ENCODE data around the gene CAMK1G. TPM values are rescaled to one million over a fixed set of nuclear protein-coding genes. Genes with fewer than 3 reads are reported as not detected.

Gene CAMK1G
- polyA plus RNA-seq, 1 donor from 2014 or later: 3.0 TPM

- Histone ChIP-seq H3K27ac (ENCODE audit: low read length) (no peak overlapping the region), H3K9me3 (ENCODE audit: low read length) (no peaks in the 10 kb centered on the region), H3K4me2 (ENCODE audit: low read length) (no peak overlapping the region), H3K27me3 (ENCODE audit: insufficient read depth, low read depth, low read length) (no peaks in the 10 kb centered on the region), H3K79me2 (replicated peaks; ENCODE audit: insufficient read depth, low read length) (no peaks in the 10 kb centered on the region), H3K36me3 (ENCODE audit: insufficient read depth, low read length) (no peaks in the 10 kb centered on the region), H3F3A (ENCODE audit: insufficient read depth, low read length, poor library complexity, severe bottlenecking) (no peaks in the 10 kb centered on the region), H3K9me2 (ENCODE audit: insufficient read depth, low read length) (no peaks in the 10 kb centered on the region), H2AFZ (ENCODE audit: low read depth, low read length) (no peak overlapping the region), H3K9ac (ENCODE audit: low read length) (no peak overlapping the region), H3K4me3 (ENCODE audit: low read length) (peak overlapping the region; percentile 43), H4K20me1 (ENCODE audit: insufficient read depth) (no peaks in the 10 kb centered on the region)
- TF ChIP-seq SMC3 (conservative IDR thresholded peaks at IDR 0.05; ENCODE audit: poor library complexity): no peak
- TF ChIP-seq EZH2 (IDR thresholded peaks at IDR 0.05; ENCODE audit: borderline replicate concordance, insufficient read depth, low read length, poor library complexity, severe bottlenecking): no peak
- no peak for TF ChIP-seq TAF1 (IDR thresholded peaks at IDR 0.05; ENCODE audit: low read depth)
Observed at GRCh38 chr1:209621741-209622655, 38.5 kb downstream of the CAMK1G start.

GRCh38 chr1:209622841-209623829, 39.6 kb downstream of the CAMK1G start:
- H4K20me1 ChIP-seq (ENCODE audit: insufficient read depth): no peaks in the 10 kb centered on the region
- H3K4me3 ChIP-seq (ENCODE audit: low read length): peak overlapping the region; percentile 43
- TF ChIP-seq EP300 (conservative IDR thresholded peaks at IDR 0.05; ENCODE audit: poor library complexity, severe bottlenecking) (peak; percentile 51), REST (IDR thresholded peaks at IDR 0.05; ENCODE audit: borderline replicate concordance) (no peak), RAD21 (conservative IDR thresholded peaks at IDR 0.05) (no peak), TAF1 (IDR thresholded peaks at IDR 0.05; ENCODE audit: low read depth) (no peak), MXI1 (conservative IDR thresholded peaks at IDR 0.05; ENCODE audit: poor library complexity, severe bottlenecking) (peak; percentile 23), EZH2 (IDR thresholded peaks at IDR 0.05; ENCODE audit: borderline replicate concordance, insufficient read depth, low read length, poor library complexity, severe bottlenecking) (no peak), CTCF (IDR thresholded peaks at IDR 0.05; ENCODE audit: poor library complexity, severe bottlenecking) (no peak), SMC3 (conservative IDR thresholded peaks at IDR 0.05; ENCODE audit: poor library complexity) (peak; percentile 24), POLR2AphosphoS5 (IDR thresholded peaks at IDR 0.05) (peak; percentile 60)
- H3K9me2 ChIP-seq (ENCODE audit: insufficient read depth, low read length): no peaks in the 10 kb centered on the region
- peak overlapping the region; percentile 38 for H2AFZ ChIP-seq (ENCODE audit: low read depth, low read length)
- H3K27ac ChIP-seq (ENCODE audit: low read length): peak overlapping the region; percentile 75
- H3K4me2 ChIP-seq (ENCODE audit: low read length): peak overlapping the region; percentile 31
- no peaks in the 10 kb centered on the region for H3K79me2 ChIP-seq (replicated peaks; ENCODE audit: insufficient read depth, low read length)
- no peaks in the 10 kb centered on the region for H3K36me3 ChIP-seq (ENCODE audit: insufficient read depth, low read length)
- no peaks in the 10 kb centered on the region for H3F3A ChIP-seq (ENCODE audit: insufficient read depth, low read length, poor library complexity, severe bottlenecking)
- H3K27me3 ChIP-seq (ENCODE audit: insufficient read depth, low read depth, low read length): no peaks in the 10 kb centered on the region
- no peaks in the 10 kb centered on the region for H3K9me3 ChIP-seq (ENCODE audit: low read length)
- peak overlapping the region; percentile 50 for H3K9ac ChIP-seq (ENCODE audit: low read length)
